HCT116 (cell line): ENCODE data around the gene TNPO2. TPM values are rescaled to one million over a fixed set of nuclear protein-coding genes. Genes with fewer than 3 reads are reported as not detected.

ENCODE experiments used
- ATAC-seq: fragments of 200-7000 bp; cut with Tn5 transposase; 2 replicates; pipeline ENCODE4 v1.9.1; 2020; ENCODE audit warnings: mild to moderate bottlenecking, moderate library complexity
- BruUV-seq: library from RNA; stranded (reverse); fragments of 400-500 nt; replicated peaks from 2 replicates; lab custom pipeline; 2021; lab: Mats Ljungman, UMichigan
- CTCF ChIA-PET: fragments of 300-600 bp; sonication (Branson Sonifier 250); formaldehyde crosslinking; loops from one replicate; lab custom pipeline; 2021; ENCODE audit warnings: antibody characterized with exemption; lab: Charles Lee
- POLR2A ChIA-PET: fragments of 300-600, 350-600 bp; sonication (Branson Sonifier 250); formaldehyde crosslinking; loops from one replicate; lab custom pipeline; 2021; ENCODE audit warnings: antibody characterized with exemption; lab: Charles Lee
- RAD21 ChIA-PET, 2 experiments: fragments of 300-600 bp; sonication (Branson Sonifier 250); formaldehyde crosslinking; loops; one replicate each; lab custom pipeline; 2023; ENCODE audit warnings: low total read pairs in 2 of 2; ENCODE audit not compliant: uncharacterized antibody in 2 of 2, unreplicated experiment in 2 of 2, low non-redundant PET in 1 of 2; lab: Charles Lee
- DNase-seq: peaks from one replicate; pipeline ENCODE4 v3.0.0-alpha.2; 2010; ENCODE audit warnings: low read depth, low spot score
- H2AFZ ChIP-seq: fragments of 200-600 bp; shearing (Covaris generic), sonication (generic); 2 replicates; pipeline ENCODE4 v1.6.1; 2017; ENCODE audit warnings: low read depth, mixed run types, mixed read lengths, antibody characterized with exemption, low read length; ENCODE audit not compliant: poor library complexity, severe bottlenecking
- H3K27ac ChIP-seq: 2 replicates; pipeline ENCODE4 v1.5.1; 2012; ENCODE audit warnings: low read depth, low read length
- H3K27me3 ChIP-seq: fragments of 200-600 bp; sonication (generic); 2 replicates; pipeline ENCODE4 v1.6.1; 2016; ENCODE audit warnings: mixed run types, low read length, mixed read lengths; ENCODE audit not compliant: insufficient read depth
- H3K36me3 ChIP-seq, 2 experiments: fragments of 200-500 bp in 1 of 2; fragments of 200-600 bp in 1 of 2; sonication (Bioruptor generic) in 1 of 2; sonication (generic) in 1 of 2; 2 replicates each; pipeline versions ENCODE4 v1.5.1 to v1.6.1; 2014 to 2016; ENCODE audit warnings: low read length in 2 of 2, inconsistent platforms in 1 of 2, mixed read lengths in 1 of 2, mixed run types in 1 of 2; ENCODE audit not compliant: insufficient read depth in 2 of 2, control insufficient read depth in 1 of 2
- H3K4me1 ChIP-seq, 2 experiments: fragments of 200-600 bp in 1 of 2; sonication (generic) in 1 of 2; 2 replicates each; pipeline versions ENCODE4 v1.5.1 to v1.6.1; 2012 to 2017; ENCODE audit warnings: low read length in 2 of 2, inconsistent platforms in 1 of 2, mild to moderate bottlenecking in 1 of 2, mixed read lengths in 1 of 2, mixed run types in 1 of 2, moderate library complexity in 1 of 2; ENCODE audit not compliant: insufficient read depth in 2 of 2, control insufficient read depth in 1 of 2
- H3K4me2 ChIP-seq: fragments of 200-600 bp; sonication (generic); 2 replicates; pipeline ENCODE4 v1.6.1; 2017; ENCODE audit warnings: mixed run types, low read length, mixed read lengths
- H3K4me3 ChIP-seq, 2 experiments: fragments of 200-600 bp in 1 of 2; sonication (generic) in 1 of 2; replicated peaks in 1 of 2; 2 replicates each; pipeline ENCODE4 v1.5.1; 2011 to 2016; ENCODE audit warnings: low read length in 2 of 2, control low read depth in 1 of 2, low read depth in 1 of 2, mild to moderate bottlenecking in 1 of 2, mixed read lengths in 1 of 2, mixed run types in 1 of 2
- H3K79me2 ChIP-seq: fragments of 200-600 bp; sonication (generic); 2 replicates; pipeline ENCODE4 v1.6.1; 2017; ENCODE audit warnings: mild to moderate bottlenecking, mixed run types, low read length, moderate library complexity, mixed read lengths; ENCODE audit not compliant: insufficient read depth
- H3K9ac ChIP-seq: fragments of 200-600 bp; sonication (generic); 2 replicates; pipeline ENCODE4 v1.6.1; 2016; ENCODE audit warnings: low read length, mixed read lengths
- H3K9me2 ChIP-seq: fragments of 200-600 bp; sonication (generic), shearing (Covaris generic); 2 replicates; pipeline ENCODE4 v1.6.1; 2017; ENCODE audit warnings: mixed run types, mild to moderate bottlenecking, moderate library complexity; ENCODE audit not compliant: insufficient read depth
- H3K9me3 ChIP-seq, 2 experiments: fragments of 200-500 bp in 1 of 2; fragments of 200-600 bp in 1 of 2; sonication (Bioruptor generic) in 1 of 2; sonication (generic) in 1 of 2; 2 replicates each; pipeline ENCODE4 v1.6.1; 2014 to 2017; ENCODE audit warnings: low read length in 2 of 2, mixed read lengths in 2 of 2, inconsistent platforms in 1 of 2, low read depth in 1 of 2, mild to moderate bottlenecking in 1 of 2, mixed run types in 1 of 2, moderate library complexity in 1 of 2; ENCODE audit not compliant: control insufficient read depth in 1 of 2, insufficient read depth in 1 of 2
- H4K20me1 ChIP-seq: fragments of 200-600 bp; sonication (generic), shearing (Covaris generic); 2 replicates; pipeline ENCODE4 v1.6.1; 2017; ENCODE audit warnings: mixed run types, mild to moderate bottlenecking, moderate library complexity; ENCODE audit not compliant: insufficient read depth
- ATF3 ChIP-seq: IDR thresholded peaks from 2 replicates; pipeline ENCODE4 v1.6.1; 2012
- CBX3 ChIP-seq: IDR thresholded peaks from 2 replicates; pipeline ENCODE4 v1.6.1; 2012; ENCODE audit warnings: low read depth
- CEBPB ChIP-seq: IDR thresholded peaks from 2 replicates; pipeline ENCODE4 v1.6.1; 2012; ENCODE audit warnings: low read depth
- EGR1 ChIP-seq: IDR thresholded peaks from 2 replicates; pipeline ENCODE4 v1.6.1; 2012; ENCODE audit warnings: low read depth
- RAD21 ChIP-seq: IDR thresholded peaks from 2 replicates; pipeline ENCODE4 v1.6.1; 2012; ENCODE audit warnings: low read depth, mild to moderate bottlenecking
- SP1 ChIP-seq: IDR thresholded peaks from 2 replicates; pipeline ENCODE4 v1.6.1; 2012; ENCODE audit warnings: low read depth
- intact Hi-C: fragments of 100-400 bp; cut with micrococcal nuclease; formaldehyde crosslinking; loops from 2 replicates; pipeline ENCODE4 v1.10.0; 2022
- total RNA-seq: library from RNA; stranded (reverse); gene quantifications from one replicate; pipeline ENCODE4 v1.2.1, GENCODE V29; 2021; ENCODE audit not compliant: unreplicated experiment

The TNPO2 gene
- total RNA-seq, 1 experiment from 2014 or later, result 81.8 TPM

- no peak for TF ChIP-seq ATF3
- TF ChIP-seq CEBPB, result no peak
- TF ChIP-seq RAD21, result no peak
Observed at GRCh38 chr19:12756150-12756883, 32.6 kb upstream of the TNPO2 start (continued).

GRCh38 chr19:12754465-12755196, 30.9 kb upstream of the TNPO2 start:
- H4K20me1 ChIP-seq, result no peaks in the 10 kb centered on the region
- ChIA-PET CTCF (interaction anchor here (1.2 to 1.5 kb wide), 3 partner anchors 12 to 38 kb away, joined by 3 to 4 read pairs (median 3); no protein-coding TSS in a partner anchor), POLR2A (no interaction called here), RAD21 (no interaction called here)
- no peak for TF ChIP-seq SP1
- no peak for TF ChIP-seq EGR1
- TF ChIP-seq CEBPB, result no peak
- TF ChIP-seq CBX3, result no peak
- no peaks in the 10 kb centered on the region for H3K9me3 ChIP-seq
- ATAC-seq (no peak), DNase-seq (no peak)
- H3K79me2 ChIP-seq, result no peaks in the 10 kb centered on the region
- no peak overlapping the region for H3K4me2 ChIP-seq
- intact Hi-C loops, result no loop called here
- no peaks in the 10 kb centered on the region for H3K27me3 ChIP-seq
- no peaks in the 10 kb centered on the region for H3K9me2 ChIP-seq
- H3K9ac ChIP-seq, result no peak overlapping the region
- no peaks in the 10 kb centered on the region for H3K36me3 ChIP-seq
- BruUV-seq, result no TSS peak
- H3K4me1 ChIP-seq, result peaks cover 4 to 13% of the 10 kb centered on the region in 2 experiments; a peak in 3 of 4 replicates
- H2AFZ ChIP-seq, result no peak overlapping the region
- no peak overlapping the region for H3K27ac ChIP-seq
- no peak overlapping the region for H3K4me3 ChIP-seq
